MCF 10A (cell line): ENCODE measurements around the gene PIGS. TPM values are rescaled to one million over a fixed set of nuclear protein-coding genes. Genes with fewer than 3 reads are reported as not detected.

Source experiments
- BruUV-seq: library from RNA; stranded (reverse); fragments of 400-500 nt; replicated peaks from 2 replicates; lab custom pipeline; 2021; lab: Mats Ljungman, UMichigan
- CTCF ChIA-PET: fragments of 300-600 bp; sonication (Branson Sonifier 250); formaldehyde crosslinking; extraction: SDS; loops from one replicate; lab custom pipeline; 2021; ENCODE audit warnings: antibody characterized with exemption, inconsistent platforms; lab: Yijun Ruan, JAX
- POLR2A ChIA-PET: fragments of 300-600, 350-650 bp; sonication (Branson Sonifier 250); formaldehyde crosslinking; extraction: SDS; loops from one replicate; lab custom pipeline; 2020; ENCODE audit warnings: antibody characterized with exemption, inconsistent platforms; lab: Yijun Ruan, JAX
- DNase-seq: peaks from one replicate; pipeline ENCODE4 v3.0.0-alpha.2; 2018; ENCODE audit not compliant: unreplicated experiment
- H3K27ac Mint-ChIP-seq: one replicate; pipeline ENCODE4 v1.8.0; 2022; ENCODE audit warnings: mild to moderate bottlenecking, low read depth, mixed read lengths; ENCODE audit not compliant: unreplicated experiment
- H3K27me3 Mint-ChIP-seq: one replicate; pipeline ENCODE4 v1.8.0; 2022; ENCODE audit warnings: mixed read lengths; ENCODE audit not compliant: insufficient read depth, unreplicated experiment
- H3K36me3 Mint-ChIP-seq: one replicate; pipeline ENCODE4 v1.8.0; 2022; ENCODE audit warnings: mild to moderate bottlenecking, moderate library complexity, mixed read lengths; ENCODE audit not compliant: insufficient read depth, unreplicated experiment
- H3K4me1 Mint-ChIP-seq: one replicate; pipeline ENCODE4 v1.8.0; 2022; ENCODE audit warnings: mixed read lengths; ENCODE audit not compliant: insufficient read depth, unreplicated experiment
- H3K4me3 Mint-ChIP-seq: one replicate; pipeline ENCODE4 v1.8.0; 2022; ENCODE audit warnings: mild to moderate bottlenecking, moderate library complexity, mixed read lengths; ENCODE audit not compliant: unreplicated experiment
- H3K9me3 Mint-ChIP-seq: one replicate; pipeline ENCODE4 v1.8.0; 2022; ENCODE audit warnings: mixed read lengths; ENCODE audit not compliant: unreplicated experiment
- intact Hi-C: fragments of 100-400 bp; cut with micrococcal nuclease; formaldehyde crosslinking; loops from 2 replicates; pipeline ENCODE4 v1.14.1; 2022
- total RNA-seq: library from RNA; stranded (reverse); gene quantifications from 2 replicates; pipeline ENCODE4 v1.2.3, GENCODE V29; 2022
- TF ChIP-seq, protein P1 (sequence below): fragments of 200-600 bp; IDR thresholded peaks from one replicate; pipeline ENCODE4 v1.8.0; 2022; ENCODE audit warnings: antibody characterized with exemption, mild to moderate bottlenecking; ENCODE audit not compliant: unreplicated experiment

Gene PIGS
- total RNA-seq, 1 experiment from 2014 or later = 50.5 TPM

- no peak for DNase-seq
- no peaks in the 10 kb centered on the region for H3K9me3 Mint-ChIP-seq
- peaks cover 29% of the 10 kb centered on the region for H3K4me1 Mint-ChIP-seq
- no peak overlapping the region for H3K27ac Mint-ChIP-seq
- no peaks in the 10 kb centered on the region for H3K27me3 Mint-ChIP-seq
- ChIA-PET CTCF (interaction anchor here (0.5 kb wide), 1 partner anchor 1065 kb away, joined by 3 read pairs; no protein-coding TSS in a partner anchor), POLR2A (no interaction called here)
- H3K4me3 Mint-ChIP-seq = no peak overlapping the region
- intact Hi-C loops = no loop called here
- TF ChIP-seq, protein P1, sequence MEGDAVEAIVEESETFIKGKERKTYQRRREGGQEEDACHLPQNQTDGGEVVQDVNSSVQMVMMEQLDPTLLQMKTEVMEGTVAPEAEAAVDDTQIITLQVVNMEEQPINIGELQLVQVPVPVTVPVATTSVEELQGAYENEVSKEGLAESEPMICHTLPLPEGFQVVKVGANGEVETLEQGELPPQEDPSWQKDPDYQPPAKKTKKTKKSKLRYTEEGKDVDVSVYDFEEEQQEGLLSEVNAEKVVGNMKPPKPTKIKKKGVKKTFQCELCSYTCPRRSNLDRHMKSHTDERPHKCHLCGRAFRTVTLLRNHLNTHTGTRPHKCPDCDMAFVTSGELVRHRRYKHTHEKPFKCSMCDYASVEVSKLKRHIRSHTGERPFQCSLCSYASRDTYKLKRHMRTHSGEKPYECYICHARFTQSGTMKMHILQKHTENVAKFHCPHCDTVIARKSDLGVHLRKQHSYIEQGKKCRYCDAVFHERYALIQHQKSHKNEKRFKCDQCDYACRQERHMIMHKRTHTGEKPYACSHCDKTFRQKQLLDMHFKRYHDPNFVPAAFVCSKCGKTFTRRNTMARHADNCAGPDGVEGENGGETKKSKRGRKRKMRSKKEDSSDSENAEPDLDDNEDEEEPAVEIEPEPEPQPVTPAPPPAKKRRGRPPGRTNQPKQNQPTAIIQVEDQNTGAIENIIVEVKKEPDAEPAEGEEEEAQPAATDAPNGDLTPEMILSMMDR = no peak
- no TSS peak for BruUV-seq
- peaks cover 10% of the 10 kb centered on the region for H3K36me3 Mint-ChIP-seq
Observed at GRCh38 chr17:28573966-28574480, 2.7 kb upstream of the PIGS start.

DNA sequence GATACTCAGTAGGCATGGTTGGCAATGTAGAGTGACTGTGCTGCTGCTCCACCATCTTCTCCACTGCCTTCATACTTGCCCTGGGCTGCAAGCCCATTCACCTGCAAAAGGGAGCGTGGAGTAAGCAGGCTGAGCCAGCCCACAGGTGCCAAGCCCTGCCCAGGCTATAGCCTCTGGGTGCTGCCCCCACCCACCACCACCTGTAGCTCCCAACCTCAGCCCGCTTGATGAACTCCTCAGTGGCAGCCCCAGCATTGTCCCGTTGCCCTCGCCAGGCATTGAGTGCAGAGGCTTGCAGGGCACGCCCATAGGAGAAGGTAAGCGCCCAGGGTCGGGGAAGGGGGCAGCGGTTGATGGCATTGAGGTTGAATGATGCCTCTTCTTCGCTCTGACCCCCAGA, 2.2 kb upstream of the PIGS start:
- H3K4me3 Mint-ChIP-seq = no peak overlapping the region
- BruUV-seq = no TSS peak
- no peaks in the 10 kb centered on the region for H3K27me3 Mint-ChIP-seq
- POLR2A ChIA-PET = no interaction called here
- TF ChIP-seq, protein P1 = no peak
- H3K4me1 Mint-ChIP-seq = peaks cover 29% of the 10 kb centered on the region
- no peak overlapping the region for H3K27ac Mint-ChIP-seq
- H3K36me3 Mint-ChIP-seq = peaks cover 13% of the 10 kb centered on the region
- intact Hi-C loops = no loop called here
- CTCF ChIA-PET = interaction anchor here (0.5 to 0.7 kb wide), 2 partner anchors 25 to 1065 kb away, joined by 3 to 4 read pairs; no protein-coding TSS in a partner anchor
- no peak for DNase-seq
- H3K9me3 Mint-ChIP-seq = no peaks in the 10 kb centered on the region

- no peak for DNase-seq
- no peak overlapping the region for H3K4me3 Mint-ChIP-seq
- intact Hi-C loops = no loop called here
- H3K27ac Mint-ChIP-seq = no peak overlapping the region
- CTCF ChIA-PET = interaction anchor here (0.7 kb wide), 1 partner anchor 25 kb away, joined by 4 read pairs; no protein-coding TSS in a partner anchor
- no peaks in the 10 kb centered on the region for H3K27me3 Mint-ChIP-seq
- H3K36me3 Mint-ChIP-seq = peaks cover 18% of the 10 kb centered on the region
- no peaks in the 10 kb centered on the region for H3K9me3 Mint-ChIP-seq
- TF ChIP-seq, protein P1 = no peak
- POLR2A ChIA-PET = interaction anchor here (2.4 kb wide), 1 partner anchor 16 kb away, joined by 6 read pairs; no protein-coding TSS in a partner anchor
- peaks cover 29% of the 10 kb centered on the region for H3K4me1 Mint-ChIP-seq
- BruUV-seq = no TSS peak
Observed at GRCh38 chr17:28573040-28573380, 1.7 kb upstream of the PIGS start.

GRCh38 chr17:28572259-28573039, 1.1 kb upstream of the PIGS start:
- no TSS peak for BruUV-seq
- CTCF ChIA-PET = interaction anchor here (0.6 to 1.1 kb wide), 3 partner anchors 24 to 32 kb away, joined by 3 to 5 read pairs (median 4); no protein-coding TSS in a partner anchor
- TF ChIP-seq, protein P1 = no peak
- H3K27me3 Mint-ChIP-seq = no peaks in the 10 kb centered on the region
- H3K27ac Mint-ChIP-seq = peak overlapping the region; percentile 85
- H3K9me3 Mint-ChIP-seq = no peaks in the 10 kb centered on the region
- POLR2A ChIA-PET = interaction anchor here (1.0 to 2.8 kb wide), 15 partner anchors 11 to 237 kb away, joined by 3 to 25 read pairs (median 8); partner anchors contain the start of genes BLTP2, IFT20, POLDIP2 and SLC46A1
- peaks cover 29% of the 10 kb centered on the region for H3K4me1 Mint-ChIP-seq
- intact Hi-C loops = no loop called here
- peaks cover 20% of the 10 kb centered on the region for H3K36me3 Mint-ChIP-seq
- H3K4me3 Mint-ChIP-seq = peak overlapping the region; percentile 93
- no peak for DNase-seq
